GM19351 (cell line): Measurements from ENCODE around the gene TMEM18.
"Not testable (repeated sequence)": the region's sequence is repeated elsewhere in the genome, so short reads cannot be mapped to it uniquely, and the experiment has no call there.

ENCODE experiments used
- ATAC-seq: cut with Tn5 transposase; IDR thresholded peaks from one replicate; pipeline ENCODE4 v1.9.1; 2021; ENCODE audit warnings: mild to moderate bottlenecking, moderate library complexity; ENCODE audit not compliant: unreplicated experiment

The TMEM18 gene

GRCh38 chr2:677056-677958 is at the start of gene TMEM18:
Gene TMEM18, minus strand, starts transcription at chr2:677406. Its CDS starts 61 bp downstream, at chr2:677345.
- peak; percentile 43 for ATAC-seq

- peak; percentile 91 for ATAC-seq
These were observed 49.0 kb upstream of the TMEM18 start for GRCh38 chr2:726169-726568.

DNA sequence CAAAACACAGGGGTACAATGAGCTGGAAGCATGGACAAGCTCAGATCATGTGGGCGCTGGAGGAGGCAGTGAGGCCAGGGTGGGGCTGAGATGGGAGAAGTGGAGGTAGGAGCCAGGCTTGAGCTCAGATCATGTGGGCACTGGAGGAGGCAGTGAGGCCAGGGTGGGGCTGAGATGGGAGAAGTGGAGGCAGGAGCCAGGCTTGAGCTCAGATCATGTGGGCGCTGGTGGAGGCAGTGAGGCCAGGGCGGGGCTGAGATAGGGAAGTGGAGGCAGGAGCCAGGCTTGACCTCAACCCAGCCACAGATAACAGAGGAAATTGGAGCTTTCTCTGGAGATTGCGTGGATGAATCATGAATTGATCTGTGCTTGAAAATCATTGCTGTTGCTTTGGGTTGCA is 48.3 kb upstream of the TMEM18 start:
- no peak for ATAC-seq

- ATAC-seq: no peak
These were observed 46.6 kb upstream of the TMEM18 start for GRCh38 chr2:723761-724160.

GRCh38 chr2:720842-721241 is 43.6 kb upstream of the TMEM18 start:
- ATAC-seq: no peak

DNA sequence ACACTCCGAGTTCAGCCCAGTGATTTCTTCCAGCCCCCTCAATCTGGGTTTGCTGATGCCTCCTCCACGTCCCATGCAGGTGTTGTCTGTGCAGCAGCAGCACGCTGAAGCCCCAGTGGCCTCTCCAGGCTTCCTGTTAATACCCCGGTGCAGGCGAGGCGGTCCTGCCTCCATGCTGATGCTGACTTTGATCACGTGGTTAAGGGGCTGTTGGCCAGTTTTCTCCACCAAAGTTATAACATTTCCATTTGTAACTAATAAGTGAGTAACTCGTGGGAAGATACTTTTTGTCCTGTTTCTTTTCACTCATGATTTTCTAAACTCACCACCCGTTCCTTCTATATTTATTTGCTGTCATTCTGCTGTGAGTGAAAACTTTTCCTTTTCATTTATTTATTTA is 42.5 kb upstream of the TMEM18 start:
- no peak for ATAC-seq

DNA sequence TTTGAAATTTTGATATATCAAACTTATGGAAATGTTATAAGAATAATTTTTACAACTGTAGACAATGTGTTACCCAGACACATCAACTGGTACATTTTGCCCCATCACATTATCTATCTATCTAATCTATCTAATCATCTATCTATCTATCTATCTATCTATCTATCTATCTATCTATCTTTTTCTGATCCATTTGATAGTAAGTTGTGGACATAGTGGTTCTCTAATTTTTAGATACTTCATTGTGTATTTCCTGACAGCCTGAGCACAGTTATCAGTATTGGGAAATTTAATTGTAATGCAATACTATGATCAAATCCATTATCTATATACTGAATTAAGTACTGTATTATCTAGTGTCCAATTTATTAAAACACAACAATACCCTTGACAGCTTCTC is 42.0 kb upstream of the TMEM18 start:
- ATAC-seq: no peak

DNA sequence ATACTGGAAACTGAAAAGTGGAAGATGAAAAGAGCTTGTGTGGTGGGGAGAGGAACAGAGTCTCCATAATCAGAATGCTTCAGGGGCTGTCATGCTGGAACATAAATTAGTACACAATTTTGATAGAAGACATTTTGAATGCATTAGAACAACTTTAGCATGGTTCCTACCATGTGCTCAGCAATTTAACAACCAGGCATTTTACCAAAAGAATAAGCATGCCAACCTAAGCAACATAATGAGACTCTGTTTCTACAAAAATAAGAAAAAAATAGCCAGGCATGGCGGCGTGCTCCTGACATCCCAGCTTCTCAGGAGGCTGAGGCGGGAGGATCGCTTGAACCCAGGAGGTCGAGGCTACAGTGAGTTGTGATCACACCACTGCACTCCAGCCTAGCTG is 40.5 kb upstream of the TMEM18 start:
- no peak for ATAC-seq

DNA sequence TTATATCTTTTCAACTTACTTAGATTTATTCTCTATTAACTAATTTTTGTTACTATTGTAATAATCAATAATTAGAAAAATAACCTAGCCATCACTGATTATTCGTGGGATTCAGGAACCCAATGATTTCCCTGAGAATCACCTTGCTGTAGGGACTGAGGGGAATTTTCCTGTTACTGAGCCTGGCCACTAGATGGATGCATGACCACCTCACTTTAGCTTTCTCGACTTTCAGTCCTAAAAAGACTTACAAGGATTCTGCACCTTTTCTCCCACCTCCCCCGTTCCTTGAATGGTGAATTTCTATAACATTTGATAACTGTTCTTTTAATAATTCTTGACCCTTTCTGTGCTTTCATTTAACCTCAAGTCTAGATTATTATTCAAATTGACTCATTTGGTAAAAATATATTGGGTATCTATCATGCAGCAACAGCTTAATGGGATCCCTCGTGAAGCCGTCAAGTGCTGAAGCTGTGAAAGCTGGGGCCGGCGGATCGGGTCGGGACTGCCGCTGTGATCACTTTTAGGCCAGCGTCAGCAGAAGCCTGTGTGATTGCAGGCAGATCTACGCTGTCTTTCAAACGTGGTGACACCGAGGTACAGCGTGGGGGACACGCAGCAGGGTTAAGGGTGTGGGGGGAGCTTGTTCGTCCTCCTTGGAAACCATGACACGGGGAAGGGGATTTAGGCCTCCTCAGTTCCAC is 38.8 kb upstream of the TMEM18 start:
- ATAC-seq: no peak

GRCh38 chr2:715038-715437 is 37.8 kb upstream of the TMEM18 start:
- ATAC-seq: no peak

GRCh38 chr2:714005-714741 is 37.0 kb upstream of the TMEM18 start:
- ATAC-seq: peak; percentile 98

DNA sequence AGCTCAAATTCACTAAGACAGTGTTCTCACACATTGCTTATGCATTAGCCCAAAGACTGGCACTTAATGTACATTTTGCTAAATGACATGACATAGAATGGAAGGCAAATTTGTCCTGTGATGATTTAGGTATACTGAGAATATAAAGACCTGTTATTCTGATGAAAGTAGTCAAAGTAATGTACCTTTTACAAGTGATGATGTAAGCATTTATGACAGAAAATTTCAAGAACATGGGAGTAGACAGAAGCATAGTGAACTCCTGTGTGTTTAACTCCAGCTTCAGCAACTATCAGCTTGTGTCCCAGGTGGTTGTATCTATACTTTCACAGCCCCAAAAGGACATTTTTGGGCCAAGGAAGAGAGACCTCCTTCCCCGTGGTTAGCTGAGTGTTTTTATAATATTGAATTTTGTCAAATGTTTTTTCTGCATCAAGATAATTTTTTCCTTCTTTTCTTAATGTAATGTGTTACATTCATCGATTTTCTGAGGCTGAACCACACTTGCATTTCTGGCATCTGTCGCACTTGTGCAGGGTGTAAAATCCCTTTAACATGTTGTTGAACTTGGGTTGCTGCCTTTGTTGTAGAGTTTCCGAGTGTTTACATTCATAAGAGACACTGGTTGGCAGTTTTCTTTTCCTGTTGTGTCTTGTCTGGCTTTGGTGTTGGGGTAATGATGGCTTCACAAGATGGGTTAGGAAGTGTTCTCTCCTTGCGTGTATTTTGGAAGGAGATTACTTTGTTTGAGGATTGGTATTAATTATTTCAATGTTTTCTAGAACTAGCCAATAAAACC is 33.9 kb upstream of the TMEM18 start:
- no peak for ATAC-seq

DNA sequence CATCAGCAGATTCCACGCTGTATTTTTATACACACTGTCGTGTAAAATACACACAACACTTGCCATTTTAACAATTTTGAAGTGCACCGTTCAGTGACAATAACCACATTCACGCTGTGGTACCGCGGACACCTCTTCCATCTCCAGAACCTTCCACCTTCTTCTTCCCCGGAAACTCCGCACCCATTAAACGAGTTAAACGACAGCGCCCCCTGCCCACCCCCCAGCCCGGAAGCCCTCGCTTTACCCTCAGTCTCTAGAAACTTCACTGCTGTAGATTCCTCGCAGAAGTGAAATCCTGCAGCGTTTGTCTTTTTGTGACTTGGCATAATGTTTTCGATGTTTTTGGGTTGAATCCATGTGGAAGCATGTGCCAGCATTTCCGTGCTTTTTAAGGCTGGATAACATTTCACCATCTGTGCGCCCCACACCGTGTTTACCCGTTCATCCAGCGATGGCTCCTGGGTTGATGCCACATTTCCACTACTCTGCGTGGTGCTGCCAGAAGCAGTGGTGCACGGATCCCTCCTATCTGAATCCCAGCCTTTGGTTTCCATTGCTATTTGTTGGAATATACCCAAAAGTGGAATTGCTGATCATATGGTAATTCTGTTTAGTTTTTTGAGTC is 32.0 kb upstream of the TMEM18 start:
- ATAC-seq: no peak

- no peak for ATAC-seq
These were observed 31.5 kb upstream of the TMEM18 start for GRCh38 chr2:708667-709066.

DNA sequence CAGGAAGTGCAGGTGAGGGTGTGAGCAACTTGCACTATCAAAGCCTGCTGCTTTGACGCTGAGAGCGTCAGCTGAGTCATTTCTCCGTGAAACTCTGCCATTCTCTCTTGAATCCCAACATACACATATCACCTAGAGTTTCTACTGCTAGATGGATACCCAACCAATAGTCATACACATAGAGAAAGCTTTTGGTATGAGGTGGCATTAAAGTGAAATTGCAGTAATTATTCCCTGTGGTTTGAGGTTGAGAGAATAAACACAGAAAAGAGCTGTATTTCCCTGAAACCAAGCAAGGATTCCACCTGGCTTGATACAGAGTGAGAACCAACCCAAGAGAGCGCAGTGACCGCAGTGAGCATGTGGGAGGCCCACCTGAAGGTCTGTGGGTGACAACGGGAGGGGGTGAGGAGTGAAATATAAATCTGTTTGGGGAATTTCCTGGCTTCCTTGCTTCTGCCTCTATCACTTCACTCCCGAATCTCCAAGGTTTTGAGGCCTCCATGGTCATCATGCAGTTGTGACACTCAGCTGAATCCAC is 28.8 kb upstream of the TMEM18 start:
- ATAC-seq: peak; percentile 91

DNA sequence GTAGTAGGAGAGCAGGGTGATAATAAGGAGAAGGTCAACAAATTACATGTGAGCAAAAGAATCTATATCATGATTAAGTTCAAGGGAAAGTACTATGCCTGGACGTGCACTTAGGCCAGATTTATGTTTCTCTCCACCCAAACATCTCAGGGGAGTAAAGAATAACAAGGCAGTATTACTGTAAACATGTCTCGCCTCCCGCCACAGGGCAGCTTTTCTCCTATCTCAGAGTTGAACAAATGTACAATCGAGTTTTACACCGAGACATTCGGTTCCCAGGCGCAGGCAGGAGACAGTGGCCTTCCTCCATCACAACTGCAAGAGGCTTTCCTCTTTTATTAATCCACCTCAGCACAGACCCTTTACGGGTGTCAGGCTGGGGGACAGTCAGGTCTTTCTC is 25.6 kb upstream of the TMEM18 start:
- not testable (repeated sequence) for ATAC-seq

GRCh38 chr2:696999-697627 is 19.9 kb upstream of the TMEM18 start:
- no peak for ATAC-seq

- peak; percentile 99 for ATAC-seq
These were observed 19.3 kb upstream of the TMEM18 start for GRCh38 chr2:696463-696862.

- ATAC-seq: no peak
These were observed 17.8 kb upstream of the TMEM18 start for GRCh38 chr2:694906-695510.
